Adipocyte (in vitro differentiated cells): ENCODE data around the gene AOC3.

Experiments
- DNase-seq: peaks from one replicate; pipeline ENCODE4 v3.0.0-alpha.2; 2015; ENCODE audit warnings: low read depth
- H3K27me3 ChIP-seq: replicated peaks from 2 replicates; pipeline ENCODE4 v1.7.0; 2013; ENCODE audit warnings: mild to moderate bottlenecking, low read length, moderate library complexity; ENCODE audit not compliant: control insufficient read depth, insufficient read depth
- H3K36me3 ChIP-seq: 2 replicates; pipeline ENCODE4 v1.7.0; 2013; ENCODE audit warnings: low read length, mild to moderate bottlenecking, moderate library complexity; ENCODE audit not compliant: control insufficient read depth, insufficient read depth, severe bottlenecking
- H3K4me1 ChIP-seq: 2 replicates; pipeline ENCODE4 v1.7.0; 2013; ENCODE audit warnings: mild to moderate bottlenecking, low read length, moderate library complexity; ENCODE audit not compliant: control insufficient read depth, insufficient read depth
- H3K4me3 ChIP-seq: 2 replicates; pipeline ENCODE4 v1.7.0; 2013; ENCODE audit warnings: mild to moderate bottlenecking, low read length, moderate library complexity
- H3K9ac ChIP-seq: 2 replicates; pipeline ENCODE4 v1.7.0; 2013; ENCODE audit warnings: mild to moderate bottlenecking, low read length, moderate library complexity
- H3K9me3 ChIP-seq: 2 replicates; pipeline ENCODE4 v1.7.0; 2013; ENCODE audit warnings: mild to moderate bottlenecking, low read length, moderate library complexity; ENCODE audit not compliant: control insufficient read depth

The AOC3 gene

GRCh38 chr17:42830971-42831370 lies 20.0 kb upstream of the AOC3 start:
- Histone ChIP-seq H3K9me3 (no peaks in the 10 kb centered on the region), H3K4me3 (no peak overlapping the region), H3K9ac (no peak overlapping the region), H3K36me3 (peaks cover 8% of the 10 kb centered on the region), H3K4me1 (peaks cover 28% of the 10 kb centered on the region), H3K27me3 (no peaks in the 10 kb centered on the region)
- no peak for DNase-seq

- H3K36me3 ChIP-seq, result peaks cover 20% of the 10 kb centered on the region
These were observed 18.6 kb upstream of the AOC3 start for GRCh38 chr17:42832213-42832933.

GRCh38 chr17:42832934-42833766 lies 17.8 kb upstream of the AOC3 start, which contains the start of gene PSME3:
TSS of gene PSME3 (plus strand) at chr17:42833397. CDS start at chr17:42833632, 235 bp downstream.
- Histone ChIP-seq H3K4me3 (peak within 1 kb of the TSS; percentile 90), H3K36me3 (peaks cover 28% of the 10 kb centered on the region), H3K4me1 (peaks cover 28% of the 10 kb centered on the region), H3K9ac (peak within 1 kb of the TSS; percentile 100), H3K27me3 (no peaks in the 10 kb centered on the region), H3K9me3 (no peaks in the 10 kb centered on the region)
- peak; percentile 97 for DNase-seq

More at GRCh38 chr17:42832213-42832933, 18.6 kb upstream of the AOC3 start:
- DNase-seq, result no peak
- H3K9ac ChIP-seq, result peak overlapping the region; percentile 100
- no peaks in the 10 kb centered on the region for H3K27me3 ChIP-seq
- H3K4me1 ChIP-seq, result peaks cover 28% of the 10 kb centered on the region
- H3K4me3 ChIP-seq, result peak overlapping the region; percentile 90
- H3K9me3 ChIP-seq, result no peaks in the 10 kb centered on the region

GRCh38 chr17:42833767-42834422 lies 17.1 kb upstream of the AOC3 start:
- H3K27me3 ChIP-seq, result no peaks in the 10 kb centered on the region
- peaks cover 28% of the 10 kb centered on the region for H3K4me1 ChIP-seq
- H3K36me3 ChIP-seq, result peaks cover 35% of the 10 kb centered on the region
- no peaks in the 10 kb centered on the region for H3K9me3 ChIP-seq
- H3K4me3 ChIP-seq, result peak overlapping the region; percentile 90
- peak overlapping the region; percentile 100 for H3K9ac ChIP-seq
- no peak for DNase-seq

- no peaks in the 10 kb centered on the region for H3K9me3 ChIP-seq
- H3K27me3 ChIP-seq, result no peaks in the 10 kb centered on the region
- H3K4me3 ChIP-seq, result no peak overlapping the region
- no peak for DNase-seq
- H3K9ac ChIP-seq, result no peak overlapping the region
- H3K4me1 ChIP-seq, result peaks cover 28% of the 10 kb centered on the region
- peaks cover 49% of the 10 kb centered on the region for H3K36me3 ChIP-seq
These were observed 15.3 kb upstream of the AOC3 start for GRCh38 chr17:42835732-42836131.

GRCh38 chr17:42841975-42842685 lies 8.9 kb upstream of the AOC3 start:
- Histone ChIP-seq H3K36me3 (peaks cover 79% of the 10 kb centered on the region), H3K27me3 (no peaks in the 10 kb centered on the region), H3K4me1 (peaks cover 49% of the 10 kb centered on the region), H3K4me3 (no peak overlapping the region), H3K9me3 (no peaks in the 10 kb centered on the region), H3K9ac (peak overlapping the region; percentile 31)
- no peak for DNase-seq

GRCh38 chr17:42843358-42843934 lies 7.6 kb upstream of the AOC3 start:
- Histone ChIP-seq H3K4me1 (peaks cover 61% of the 10 kb centered on the region), H3K36me3 (peaks cover 66% of the 10 kb centered on the region), H3K9ac (peak overlapping the region; percentile 84), H3K4me3 (no peak overlapping the region), H3K9me3 (no peaks in the 10 kb centered on the region), H3K27me3 (no peaks in the 10 kb centered on the region)
- DNase-seq, result peak; percentile 82

- no peaks in the 10 kb centered on the region for H3K9me3 ChIP-seq
- peak within 1 kb of the TSS; percentile 27 for H3K4me3 ChIP-seq
- H3K4me1 ChIP-seq, result peaks cover 69% of the 10 kb centered on the region
- no peaks in the 10 kb centered on the region for H3K27me3 ChIP-seq
- peak within 1 kb of the TSS; percentile 84 for H3K9ac ChIP-seq
- H3K36me3 ChIP-seq, result peaks cover 57% of the 10 kb centered on the region
- no peak for DNase-seq
These were observed 6.7 kb upstream of the AOC3 start, which contains the start of gene AOC2 for GRCh38 chr17:42844271-42844670. TSS of gene AOC2 (plus strand) at chr17:42844580. CDS start at chr17:42844627, 47 bp downstream.

GRCh38 chr17:42844761-42845555 lies 6.0 kb upstream of the AOC3 start:
- Histone ChIP-seq H3K9me3 (no peaks in the 10 kb centered on the region), H3K4me3 (peak overlapping the region; percentile 27), H3K36me3 (peaks cover 53% of the 10 kb centered on the region), H3K27me3 (no peaks in the 10 kb centered on the region), H3K9ac (peak overlapping the region; percentile 84), H3K4me1 (peaks cover 76% of the 10 kb centered on the region)
- no peak for DNase-seq

- Histone ChIP-seq H3K36me3 (peaks cover 49% of the 10 kb centered on the region), H3K4me1 (peaks cover 82% of the 10 kb centered on the region), H3K9ac (peak overlapping the region; percentile 84), H3K9me3 (no peaks in the 10 kb centered on the region), H3K27me3 (no peaks in the 10 kb centered on the region), H3K4me3 (peak overlapping the region; percentile 27)
- DNase-seq, result no peak
These were observed 5.5 kb upstream of the AOC3 start for GRCh38 chr17:42845556-42845917.
